KMS-11 (cell line): ENCODE results near the gene OR2M4.
"Not testable (repeated sequence)": the region's sequence is repeated elsewhere in the genome, so short reads cannot be mapped to it uniquely, and the experiment has no call there.

Experiments
- H2AFZ ChIP-seq: fragments of 200-600 bp; sonication (generic); 2 replicates; pipeline ENCODE4 v1.6.1; 2016; ENCODE audit warnings: antibody characterized with exemption, mixed run types, low read depth
- H3K27ac ChIP-seq: fragments of 200-600 bp; sonication (generic); 2 replicates; pipeline ENCODE4 v1.6.1; 2016; ENCODE audit warnings: mild to moderate bottlenecking, mixed run types
- H3K27me3 ChIP-seq: fragments of 200-600 bp; sonication (generic); 2 replicates; pipeline ENCODE4 v1.6.1; 2017; ENCODE audit warnings: mild to moderate bottlenecking, low read depth, mixed run types, moderate library complexity; ENCODE audit not compliant: insufficient read depth
- H3K36me3 ChIP-seq: fragments of 200-600 bp; sonication (generic); 2 replicates; pipeline ENCODE4 v1.6.1; 2017; ENCODE audit warnings: mild to moderate bottlenecking, mixed run types; ENCODE audit not compliant: insufficient read depth
- H3K4me1 ChIP-seq: fragments of 200-600 bp; sonication (generic); 2 replicates; pipeline ENCODE4 v1.6.1; 2016; ENCODE audit warnings: mild to moderate bottlenecking, low read depth, mixed run types; ENCODE audit not compliant: poor library complexity, severe bottlenecking
- H3K4me2 ChIP-seq: fragments of 200-600 bp; sonication (generic); 2 replicates; pipeline ENCODE4 v1.7.0; 2016; ENCODE audit warnings: mild to moderate bottlenecking, mixed run types
- H3K4me3 ChIP-seq: fragments of 200-600 bp; sonication (generic); IDR thresholded peaks from 2 replicates; pipeline ENCODE4 v1.6.1; 2017; ENCODE audit warnings: low read depth, low read length, mixed read lengths; ENCODE audit not compliant: insufficient read depth
- H3K79me2 ChIP-seq: fragments of 200-600 bp; sonication (generic); 2 replicates; pipeline ENCODE4 v1.6.1; 2016; ENCODE audit warnings: low read depth, mixed run types; ENCODE audit not compliant: insufficient read depth
- H3K9ac ChIP-seq: fragments of 200-600 bp; sonication (generic); 2 replicates; pipeline ENCODE4 v1.6.1; 2016; ENCODE audit warnings: mild to moderate bottlenecking, mixed run types
- H4K20me1 ChIP-seq: fragments of 200-600 bp; sonication (generic); 2 replicates; pipeline ENCODE4 v1.6.1; 2016; ENCODE audit warnings: mild to moderate bottlenecking, mixed run types; ENCODE audit not compliant: insufficient read depth
- CTCF ChIP-seq: fragments of 200-600 bp; sonication (generic); conservative IDR thresholded peaks from 2 replicates; pipeline ENCODE4 v1.6.1; 2017; ENCODE audit warnings: low read depth, mild to moderate bottlenecking, antibody characterized with exemption, low read length, moderate library complexity, mixed read lengths

Gene OR2M4

DNA sequence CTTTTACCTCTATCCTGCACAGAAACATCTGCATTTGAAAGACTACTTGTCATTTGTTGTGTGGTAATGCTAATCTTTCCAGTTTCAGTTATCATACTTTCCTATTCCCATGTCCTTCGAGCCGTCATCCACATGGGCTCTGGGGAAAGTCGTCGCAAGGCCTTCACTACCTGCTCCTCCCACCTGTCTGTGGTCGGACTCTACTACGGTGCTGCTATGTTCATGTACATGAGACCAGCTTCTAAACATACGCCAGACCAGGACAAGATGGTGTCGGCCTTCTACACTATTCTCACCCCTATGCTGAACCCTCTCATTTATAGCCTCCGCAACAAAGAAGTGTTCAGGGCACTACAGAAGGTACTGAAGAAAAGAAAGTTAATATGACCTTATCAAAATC, 8.3 kb downstream of the OR2M4 start:
- no peaks in the 10 kb centered on the region for H3K79me2 ChIP-seq
- H2AFZ ChIP-seq = no peak overlapping the region
- no peak overlapping the region for H3K27ac ChIP-seq
- no peaks in the 10 kb centered on the region for H3K4me1 ChIP-seq
- TF ChIP-seq CTCF = no peak
- H4K20me1 ChIP-seq = no peaks in the 10 kb centered on the region
- no peaks in the 10 kb centered on the region for H3K36me3 ChIP-seq
- H3K9ac ChIP-seq = no peak overlapping the region
- H3K4me3 ChIP-seq = no peak overlapping the region
- H3K27me3 ChIP-seq = no peaks in the 10 kb centered on the region
- no peak overlapping the region for H3K4me2 ChIP-seq

DNA sequence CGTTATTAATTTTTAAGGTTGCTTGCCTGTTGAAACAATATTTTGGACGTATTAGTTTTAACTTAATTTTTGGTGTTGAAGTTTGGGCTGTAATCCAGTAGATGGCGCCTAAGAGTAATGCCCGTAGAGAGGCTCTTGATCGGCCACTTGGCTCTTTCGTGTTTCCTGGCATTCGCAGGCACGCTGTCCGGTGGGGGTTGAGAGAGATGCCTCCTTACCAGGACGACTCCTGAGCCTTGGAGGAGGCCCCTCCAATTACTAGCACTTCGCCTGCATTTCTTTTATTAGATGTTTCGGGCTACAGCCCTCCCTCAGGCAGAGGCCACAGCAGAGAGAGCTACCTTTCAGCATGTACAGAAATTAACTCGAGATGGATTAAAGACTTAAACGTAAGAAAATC, 12.0 kb downstream of the OR2M4 start:
- Histone ChIP-seq H3K27me3 (no peaks in the 10 kb centered on the region), H3K4me2 (peak overlapping the region; percentile 33; the same call in 1 of the 2 replicates)

DNA sequence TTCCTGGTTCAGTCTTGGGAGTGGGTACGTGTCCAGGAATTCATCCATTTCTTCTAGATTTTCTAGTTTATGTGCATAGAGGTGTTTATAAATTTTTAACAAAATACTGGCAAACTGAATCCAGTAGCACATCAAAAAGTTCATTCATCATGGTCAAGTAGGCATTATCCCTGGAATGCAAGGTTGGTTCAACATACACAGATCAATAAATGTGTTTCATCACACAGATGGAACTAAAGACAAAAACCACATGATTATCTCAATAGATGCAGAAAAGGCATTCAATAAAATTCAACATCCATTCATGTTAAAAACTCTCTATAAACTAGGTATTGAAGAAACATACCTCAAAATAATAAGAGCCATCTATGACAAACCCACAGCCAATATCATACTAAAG, 28.1 kb downstream of the OR2M4 start:
- not testable (repeated sequence) for H3K9ac ChIP-seq, H3K36me3 ChIP-seq, H3K27ac ChIP-seq, H3K79me2 ChIP-seq, H2AFZ ChIP-seq, H3K27me3 ChIP-seq, H4K20me1 ChIP-seq, H3K4me3 ChIP-seq, H3K4me2 ChIP-seq, H3K4me1 ChIP-seq

More for the DNA sequence above, 12.0 kb downstream of the OR2M4 start:
- no peak overlapping the region for H3K4me3 ChIP-seq
- no peaks in the 10 kb centered on the region for H3K79me2 ChIP-seq
- no peaks in the 10 kb centered on the region for H3K4me1 ChIP-seq
- no peak overlapping the region for H3K27ac ChIP-seq
- peak overlapping the region; percentile 60; the same call in 1 of the 2 replicates for H2AFZ ChIP-seq
- peak; percentile 89 for TF ChIP-seq CTCF
- no peak overlapping the region for H3K9ac ChIP-seq
- no peaks in the 10 kb centered on the region for H3K36me3 ChIP-seq
- no peaks in the 10 kb centered on the region for H4K20me1 ChIP-seq

- Histone ChIP-seq H3K4me1 (no peaks in the 10 kb centered on the region), H3K27ac (no peak overlapping the region), H3K4me3 (no peak overlapping the region), H3K79me2 (no peaks in the 10 kb centered on the region), H2AFZ (no peak overlapping the region), H3K36me3 (no peaks in the 10 kb centered on the region), H3K9ac (no peak overlapping the region), H3K4me2 (no peak overlapping the region), H3K27me3 (no peaks in the 10 kb centered on the region), H4K20me1 (no peaks in the 10 kb centered on the region)
- TF ChIP-seq CTCF = no peak
These were observed 37.0 kb downstream of the OR2M4 start for GRCh38 chr1:248268178-248268577.

GRCh38 chr1:248273225-248273624, 42.0 kb downstream of the OR2M4 start:
- not testable (repeated sequence) for H3K27me3 ChIP-seq, H3K4me3 ChIP-seq, H3K79me2 ChIP-seq, H3K4me2 ChIP-seq, H3K36me3 ChIP-seq, H3K27ac ChIP-seq, H4K20me1 ChIP-seq, H3K9ac ChIP-seq, H3K4me1 ChIP-seq, H2AFZ ChIP-seq
